NCI-H446 treated with DMSO at 0.1 percent for 48 hours (cell line): Measurements from ENCODE around the gene CLEC19A.

Experiments
- DNase-seq: peaks from one replicate; lab custom pipeline; 2025; lab: John Stamatoyannopoulos, UW

The CLEC19A gene

DNA sequence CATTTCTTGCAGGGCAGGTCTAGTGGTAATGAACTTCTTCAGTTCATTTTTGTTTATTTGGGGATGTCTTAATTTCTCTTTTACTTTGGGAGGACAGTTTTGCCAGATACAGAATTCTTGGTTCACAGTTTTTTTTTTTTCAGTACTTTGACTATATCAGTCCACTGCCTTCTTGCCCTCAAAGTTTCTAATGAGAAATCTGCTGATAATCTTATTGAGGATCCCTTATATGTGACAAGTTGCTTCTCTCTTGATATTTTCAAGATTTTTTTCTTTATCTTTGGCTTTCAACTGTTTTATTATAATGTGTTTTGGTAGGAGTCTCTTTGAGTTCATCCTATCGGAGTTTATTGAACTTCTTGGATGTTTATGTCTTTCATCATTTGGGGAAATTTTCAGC, 42.8 kb downstream of the CLEC19A start:
- DNase-seq: no peak

DNA sequence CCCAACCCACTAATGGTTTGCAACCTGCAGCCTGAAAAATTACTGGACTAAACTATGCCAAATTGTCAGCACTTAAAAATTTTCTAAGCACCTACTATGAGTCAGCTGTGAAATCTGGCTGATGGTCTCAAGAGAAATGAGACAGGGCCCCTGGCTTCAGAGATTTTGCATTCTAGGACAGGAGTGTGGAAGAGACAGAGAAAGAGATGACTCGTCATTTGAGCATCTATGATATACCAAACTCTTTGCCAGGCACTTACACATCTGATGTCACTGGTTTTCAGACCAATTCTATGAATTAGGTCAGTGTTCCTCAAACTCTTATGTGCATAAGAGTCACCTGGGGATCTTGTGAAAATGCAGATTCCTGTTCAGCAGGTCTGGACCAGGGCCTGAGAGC, 44.4 kb downstream of the CLEC19A start:
- DNase-seq: no peak

DNA sequence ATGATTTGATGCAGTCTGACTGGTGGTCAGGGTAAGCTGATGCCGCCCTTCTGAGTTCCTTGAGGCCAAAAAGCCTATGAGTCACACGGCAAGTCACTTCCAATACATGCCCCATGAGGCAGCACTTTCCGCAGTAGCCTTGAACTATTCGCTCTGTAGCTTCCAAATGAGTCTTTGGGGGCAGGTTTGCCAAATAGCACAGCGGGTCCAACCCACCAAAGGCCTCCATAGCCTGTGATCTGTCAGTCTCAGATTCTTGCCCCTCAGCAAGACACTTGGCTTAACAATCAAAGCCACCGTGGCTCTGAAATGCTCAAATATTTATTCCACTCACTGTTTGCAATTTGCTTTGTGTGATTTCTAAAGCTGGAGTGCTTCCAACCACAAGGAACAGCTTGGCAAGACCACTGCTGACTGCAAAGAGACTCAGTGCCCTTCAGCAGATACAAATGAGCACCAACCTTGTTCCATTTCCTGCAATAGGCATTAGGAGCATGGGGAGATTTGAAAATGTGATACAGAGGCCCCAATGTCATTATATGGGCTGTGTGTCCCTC, 45.4 kb downstream of the CLEC19A start:
- DNase-seq: no peak

DNA sequence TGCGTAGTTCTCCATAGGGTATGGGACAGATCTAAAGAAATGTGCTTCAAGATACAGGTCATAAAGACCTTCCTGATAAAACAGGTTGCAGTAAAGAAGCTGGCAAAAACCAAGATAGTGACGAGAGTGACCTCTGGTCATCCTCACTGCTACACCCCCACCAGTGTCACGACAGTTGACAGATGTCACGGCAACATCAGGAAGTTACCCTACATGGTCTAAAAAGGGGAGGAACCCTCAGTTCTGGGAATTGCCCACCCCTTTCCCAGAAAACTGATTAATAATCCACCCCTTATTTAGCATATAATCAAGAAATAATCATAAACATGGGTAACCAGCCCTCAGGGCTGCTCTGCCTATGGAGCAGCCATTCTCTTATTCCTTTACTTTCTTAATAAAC, 46.3 kb downstream of the CLEC19A start:
- DNase-seq: no peak

DNA sequence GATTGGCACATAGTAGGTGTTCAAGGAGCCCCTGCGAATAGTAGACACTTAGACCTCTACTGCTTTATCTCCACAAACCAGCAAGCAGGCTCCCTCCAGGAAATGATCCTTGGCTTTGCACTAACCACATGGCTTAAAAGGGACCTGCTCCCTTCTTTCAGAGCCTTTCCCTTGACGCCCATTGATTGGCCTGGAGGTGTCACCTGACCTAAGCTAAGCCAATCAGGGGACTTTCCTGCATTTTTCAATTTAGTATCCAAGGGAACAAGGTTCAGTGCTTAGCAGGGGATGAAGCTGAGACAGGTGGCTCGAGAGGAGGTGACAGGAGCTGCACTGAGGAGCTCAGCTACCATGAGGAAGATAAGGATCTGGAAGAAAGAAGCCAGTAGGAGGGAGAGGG, 52.8 kb downstream of the CLEC19A start:
- no peak for DNase-seq

DNA sequence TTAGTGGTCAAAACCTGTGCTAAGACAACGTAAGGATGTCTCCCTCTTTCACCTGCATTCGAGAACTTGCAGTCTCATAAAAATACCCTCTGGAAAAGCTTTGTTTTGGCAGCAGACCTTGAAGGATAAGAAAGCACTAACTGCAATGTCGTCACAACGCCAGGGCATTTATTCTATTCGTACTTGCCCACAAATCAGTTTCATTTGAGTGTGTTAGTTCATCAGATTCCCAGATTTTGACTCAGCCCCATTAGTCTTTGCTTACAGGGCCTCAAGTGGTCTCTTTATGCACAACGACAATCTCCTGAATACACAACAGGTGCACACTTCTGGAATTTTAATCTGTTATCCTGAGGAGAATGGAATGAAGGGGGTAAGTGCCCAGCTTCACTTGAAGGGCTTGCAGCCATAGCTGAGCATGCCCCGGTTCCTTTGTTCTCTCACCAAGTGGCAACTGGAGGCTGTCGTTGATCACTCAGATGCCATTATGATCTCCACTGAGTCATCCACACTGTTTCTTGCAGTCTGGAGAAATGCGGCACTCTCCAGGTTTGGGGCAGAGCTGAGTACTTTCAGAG, 58.8 kb downstream of the CLEC19A start:
- DNase-seq: no peak

DNA sequence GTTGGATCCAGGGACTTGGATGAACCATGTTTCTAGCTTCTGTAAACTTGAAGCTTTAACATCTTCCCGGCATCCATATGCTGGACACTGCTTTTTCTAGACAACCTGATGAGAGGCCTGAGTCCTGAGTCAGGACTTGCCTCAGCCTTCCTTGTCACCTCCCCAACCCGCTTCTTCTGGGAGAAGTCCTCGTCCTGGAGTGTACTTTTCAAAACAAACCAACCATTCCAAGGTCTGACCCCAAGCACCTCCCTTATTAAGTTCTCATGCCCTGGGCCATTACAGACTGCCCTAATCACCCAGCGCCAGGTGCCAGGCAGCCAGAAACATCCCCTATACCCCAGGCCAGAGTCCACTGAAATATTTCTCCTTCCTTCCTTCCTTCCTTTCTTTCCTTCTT, 59.4 kb downstream of the CLEC19A start:
- no peak for DNase-seq

DNA sequence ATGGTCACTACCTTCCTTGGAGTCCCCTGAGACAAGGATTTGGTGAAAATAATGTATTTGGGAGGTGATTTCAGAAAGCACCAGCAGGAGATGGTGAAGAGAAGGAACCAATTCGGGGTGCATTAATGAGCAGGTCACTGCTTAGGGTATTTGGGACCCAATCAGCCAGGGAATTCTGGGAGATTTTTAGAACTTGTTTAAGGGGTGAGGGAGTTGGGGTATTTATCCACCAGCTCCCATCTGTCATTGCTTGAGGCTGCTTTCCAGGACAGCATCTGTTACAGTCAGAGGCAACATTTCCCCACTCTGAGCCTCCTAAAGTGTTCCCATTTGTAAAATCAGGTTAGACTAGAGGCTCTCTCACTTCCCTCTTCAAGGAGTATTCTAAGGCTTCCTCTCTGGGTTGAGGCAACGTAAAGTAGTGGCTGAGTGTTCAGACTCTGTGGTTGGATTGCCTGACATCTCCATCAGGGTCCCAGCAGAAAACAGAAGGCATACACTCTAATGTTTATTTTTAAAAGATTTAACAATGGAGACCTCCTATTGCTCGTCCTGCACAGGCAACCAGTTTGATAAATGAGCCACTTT, 60.9 kb downstream of the CLEC19A start:
- no peak for DNase-seq

DNA sequence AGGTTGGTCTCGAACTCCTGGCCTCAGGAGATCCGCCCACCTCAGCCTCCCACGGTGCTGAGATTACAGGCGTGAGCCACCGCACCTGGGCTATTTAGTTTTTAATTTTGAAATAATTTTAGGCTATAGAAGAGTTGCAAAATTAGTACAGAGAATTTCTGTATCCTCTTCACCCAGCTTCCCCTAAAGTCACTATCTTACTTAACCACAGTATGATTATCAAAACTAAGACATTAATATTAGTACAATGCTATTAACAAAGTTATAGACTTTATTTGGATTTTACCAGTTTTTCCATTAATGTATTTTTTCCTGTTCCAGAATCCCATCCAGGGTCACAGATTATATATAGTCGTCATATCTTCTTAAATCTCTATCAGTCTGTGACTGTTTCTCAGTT, 62.6 kb downstream of the CLEC19A start:
- DNase-seq: no peak

DNA sequence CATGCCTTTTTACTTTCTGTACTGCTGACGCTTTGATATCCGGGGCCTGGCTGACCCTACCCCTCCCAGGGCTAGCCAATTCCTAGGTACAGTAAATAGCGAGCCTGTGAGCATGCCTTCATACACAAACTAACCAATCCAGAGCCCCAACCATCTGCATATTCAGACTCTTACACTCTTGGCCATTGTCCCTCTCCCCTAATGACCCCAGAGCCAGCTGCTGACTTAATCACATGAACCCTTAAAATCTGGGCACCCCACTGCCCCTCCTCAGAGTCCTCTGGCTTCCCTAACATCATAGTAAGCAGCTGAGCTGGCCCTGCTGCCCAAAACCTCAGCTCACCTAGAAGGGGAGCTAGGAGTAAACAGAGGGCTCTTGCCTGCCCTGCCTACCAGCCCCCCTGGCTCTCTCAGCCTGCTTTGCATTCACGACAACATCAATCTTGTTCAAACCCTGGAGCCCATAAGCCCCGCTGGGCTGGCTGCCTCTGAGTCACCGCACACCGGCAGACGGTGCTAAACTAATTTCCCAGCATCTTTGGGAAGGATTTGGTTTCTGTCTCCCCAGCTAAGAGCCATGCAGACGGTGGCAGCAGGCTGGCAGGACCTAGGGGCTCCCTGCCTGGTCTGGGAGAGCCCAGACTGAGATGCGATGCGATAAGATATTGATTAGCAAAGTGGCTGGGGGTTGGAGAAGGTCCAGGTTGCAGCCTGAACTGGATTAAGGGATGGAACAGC, 63.2 kb downstream of the CLEC19A start:
- no peak for DNase-seq

DNA sequence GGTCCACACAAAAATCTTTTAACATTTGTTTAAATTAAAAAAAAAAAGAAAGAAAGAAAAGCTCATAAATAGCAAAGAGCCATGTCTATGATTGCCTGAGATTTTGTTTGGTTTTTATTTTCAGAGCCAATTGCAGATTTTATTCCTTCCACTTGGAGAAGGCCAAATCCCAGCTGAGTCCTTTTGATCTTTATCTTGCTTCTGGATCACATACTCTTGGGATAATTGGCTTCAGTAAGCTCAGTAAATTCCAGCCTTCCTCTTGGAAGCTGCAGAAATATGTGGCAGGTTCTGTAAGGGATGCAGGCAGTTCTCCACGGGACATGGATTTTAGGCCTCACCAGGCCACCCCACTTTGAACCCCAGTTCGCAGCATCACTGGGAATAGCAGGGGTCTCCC, 68.8 kb downstream of the CLEC19A start:
- no peak for DNase-seq

DNA sequence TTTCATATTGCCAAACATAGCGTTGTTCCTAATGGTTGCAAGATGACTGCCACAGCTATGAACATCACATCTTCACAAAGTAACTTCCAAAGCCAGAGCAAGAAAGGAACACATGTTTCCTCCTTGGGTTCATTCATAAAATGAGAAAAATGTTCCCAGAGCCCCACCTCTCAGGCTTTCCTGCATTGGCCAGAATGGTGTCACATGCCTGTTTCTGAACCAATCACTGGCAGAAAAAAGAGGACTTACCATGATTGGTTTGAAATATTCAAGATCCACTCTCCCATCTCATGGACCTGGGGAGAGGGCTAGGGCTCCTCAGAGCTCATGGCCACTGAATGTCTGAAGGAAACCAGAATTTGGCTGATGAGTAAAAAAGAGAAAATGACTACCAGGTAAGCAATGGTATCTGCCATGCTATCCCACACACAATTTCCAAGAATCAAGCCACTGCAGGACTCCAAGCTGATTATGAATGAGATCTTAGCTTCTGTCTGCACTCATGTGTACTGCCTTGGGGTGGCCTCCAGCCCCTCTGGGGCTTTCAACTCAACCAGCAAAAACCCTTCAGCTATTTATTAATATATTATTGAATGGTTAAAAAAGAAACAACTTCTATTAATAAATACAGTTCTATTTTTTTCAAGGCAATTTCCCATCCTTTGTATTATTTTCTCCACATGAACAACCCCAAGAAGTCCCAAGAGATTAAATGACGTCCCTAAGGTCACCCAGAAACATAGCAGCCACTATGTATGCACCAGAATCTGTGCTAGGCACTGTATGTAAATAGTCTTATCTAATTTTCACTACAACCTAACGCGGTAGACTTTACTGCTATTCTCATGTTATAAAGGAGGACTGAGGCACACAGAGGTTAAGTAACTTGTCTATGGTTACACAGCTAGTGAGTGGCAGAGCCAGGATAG, 70.8 kb downstream of the CLEC19A start:
- DNase-seq: no peak

DNA sequence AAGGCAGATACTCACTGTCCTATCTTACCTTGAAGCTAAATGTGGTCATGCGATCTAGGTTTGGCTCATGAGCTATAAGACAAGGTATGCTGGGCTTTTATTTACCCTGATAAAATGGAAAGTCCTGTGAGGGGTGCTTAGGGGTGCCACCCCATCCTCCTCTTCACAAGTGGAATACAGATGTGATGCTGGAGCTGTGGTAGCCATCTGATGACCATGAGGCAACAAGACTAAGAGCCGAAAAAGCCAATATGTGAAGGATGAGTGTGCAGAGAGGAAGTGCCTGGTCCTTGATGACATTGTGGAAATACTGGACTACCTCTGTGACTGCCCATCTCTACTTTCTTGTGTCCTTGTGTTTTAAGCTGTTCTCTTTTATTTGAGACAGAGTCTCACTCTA, 74.0 kb downstream of the CLEC19A start:
- no peak for DNase-seq
